Measurements from ENCODE around the gene BPIFB3. TPM values are rescaled to one million over a fixed set of nuclear protein-coding genes. Genes with fewer than 3 reads are reported as not detected.

The BPIFB3 gene
- total RNA-seq, 1 donor from 2014 or later, result not detected

DNA sequence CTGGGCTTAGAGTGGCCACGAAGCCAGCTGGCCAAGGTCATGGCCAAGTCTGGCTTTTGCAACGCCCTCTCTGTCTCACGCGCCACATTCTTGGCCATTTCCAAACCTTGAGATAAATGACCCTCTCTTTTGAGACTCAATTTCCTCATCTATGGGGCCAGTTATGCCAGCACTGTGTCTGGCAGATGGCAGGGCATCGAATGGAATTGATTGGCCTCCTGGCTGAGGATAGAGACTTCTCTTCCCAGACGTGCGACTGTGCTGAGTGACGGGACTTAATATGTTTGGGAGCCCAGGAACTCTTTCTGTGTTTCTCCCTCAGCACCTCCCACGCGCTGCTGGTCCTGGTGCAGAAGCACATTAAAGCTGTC is 38.6 kb upstream of the BPIFB3 start:
- no peak overlapping the region for H3K27ac Mint-ChIP-seq
- no peak for DNase-seq (ENCODE audit: low spot score in 2 of 2, unreplicated experiment in 2 of 2)
- no peaks in the 10 kb centered on the region for H3K4me1 Mint-ChIP-seq
- H3K9me3 Mint-ChIP-seq, result no peaks in the 10 kb centered on the region
- TF ChIP-seq, protein P1, sequence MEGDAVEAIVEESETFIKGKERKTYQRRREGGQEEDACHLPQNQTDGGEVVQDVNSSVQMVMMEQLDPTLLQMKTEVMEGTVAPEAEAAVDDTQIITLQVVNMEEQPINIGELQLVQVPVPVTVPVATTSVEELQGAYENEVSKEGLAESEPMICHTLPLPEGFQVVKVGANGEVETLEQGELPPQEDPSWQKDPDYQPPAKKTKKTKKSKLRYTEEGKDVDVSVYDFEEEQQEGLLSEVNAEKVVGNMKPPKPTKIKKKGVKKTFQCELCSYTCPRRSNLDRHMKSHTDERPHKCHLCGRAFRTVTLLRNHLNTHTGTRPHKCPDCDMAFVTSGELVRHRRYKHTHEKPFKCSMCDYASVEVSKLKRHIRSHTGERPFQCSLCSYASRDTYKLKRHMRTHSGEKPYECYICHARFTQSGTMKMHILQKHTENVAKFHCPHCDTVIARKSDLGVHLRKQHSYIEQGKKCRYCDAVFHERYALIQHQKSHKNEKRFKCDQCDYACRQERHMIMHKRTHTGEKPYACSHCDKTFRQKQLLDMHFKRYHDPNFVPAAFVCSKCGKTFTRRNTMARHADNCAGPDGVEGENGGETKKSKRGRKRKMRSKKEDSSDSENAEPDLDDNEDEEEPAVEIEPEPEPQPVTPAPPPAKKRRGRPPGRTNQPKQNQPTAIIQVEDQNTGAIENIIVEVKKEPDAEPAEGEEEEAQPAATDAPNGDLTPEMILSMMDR (IDR thresholded peaks at IDR 0.05; ENCODE audit: unreplicated experiment), result no peak
- no peaks in the 10 kb centered on the region for H3K36me3 Mint-ChIP-seq
- H3K27me3 Mint-ChIP-seq (ENCODE audit: low read depth), result peaks cover 53% of the 10 kb centered on the region
- H3K4me3 Mint-ChIP-seq, result no peak overlapping the region

DNA sequence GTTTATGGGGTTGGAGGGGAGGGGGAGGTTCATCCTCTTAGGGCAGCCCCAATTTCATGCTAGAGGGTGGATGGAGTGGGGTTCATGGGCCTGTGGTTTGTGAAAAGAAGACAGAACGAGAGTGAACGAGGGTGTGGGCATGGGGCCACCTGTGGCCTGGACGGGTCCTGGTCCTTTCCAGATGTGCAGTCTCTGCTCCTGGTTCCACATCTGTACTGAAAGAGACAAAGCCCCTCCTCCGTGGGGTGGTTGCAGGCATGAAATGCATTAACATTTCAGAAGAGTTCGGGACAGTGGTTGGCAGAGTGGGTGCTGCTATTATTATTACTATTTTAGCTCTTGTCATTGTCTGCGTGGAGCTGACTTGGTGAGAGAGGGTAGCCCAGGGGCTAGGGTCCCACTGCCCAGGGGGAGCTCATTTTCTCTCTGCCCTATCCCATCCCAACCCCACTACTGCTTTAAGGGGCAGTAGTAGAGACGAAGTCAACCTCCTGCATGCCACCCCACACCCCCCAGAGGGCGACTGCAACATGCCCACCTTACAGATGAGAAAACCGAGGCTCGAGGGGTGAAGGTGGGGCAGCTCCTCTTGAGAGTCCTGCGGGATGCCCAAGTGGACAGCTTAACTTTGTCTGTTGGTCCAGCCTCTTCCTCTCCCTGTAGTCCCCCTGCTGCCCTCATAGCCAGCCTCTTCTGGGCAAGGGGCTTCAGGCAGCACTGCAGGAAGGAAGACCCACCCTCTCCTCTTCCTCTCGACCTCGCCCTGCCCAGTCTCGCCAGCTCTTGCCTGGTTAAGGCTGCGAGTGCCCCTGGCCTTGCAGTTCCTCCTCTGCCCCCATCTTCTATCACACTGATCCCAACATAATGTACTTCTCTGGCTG is 37.8 kb upstream of the BPIFB3 start:
- no peak overlapping the region for H3K4me3 Mint-ChIP-seq
- H3K27me3 Mint-ChIP-seq (ENCODE audit: low read depth), result peaks cover 50% of the 10 kb centered on the region
- TF ChIP-seq, protein P1 (IDR thresholded peaks at IDR 0.05; ENCODE audit: unreplicated experiment), result no peak
- H3K36me3 Mint-ChIP-seq, result no peaks in the 10 kb centered on the region
- DNase-seq (ENCODE audit: low spot score in 2 of 2, unreplicated experiment in 2 of 2), result no peak
- H3K9me3 Mint-ChIP-seq, result no peaks in the 10 kb centered on the region
- no peak overlapping the region for H3K27ac Mint-ChIP-seq
- no peaks in the 10 kb centered on the region for H3K4me1 Mint-ChIP-seq

DNA sequence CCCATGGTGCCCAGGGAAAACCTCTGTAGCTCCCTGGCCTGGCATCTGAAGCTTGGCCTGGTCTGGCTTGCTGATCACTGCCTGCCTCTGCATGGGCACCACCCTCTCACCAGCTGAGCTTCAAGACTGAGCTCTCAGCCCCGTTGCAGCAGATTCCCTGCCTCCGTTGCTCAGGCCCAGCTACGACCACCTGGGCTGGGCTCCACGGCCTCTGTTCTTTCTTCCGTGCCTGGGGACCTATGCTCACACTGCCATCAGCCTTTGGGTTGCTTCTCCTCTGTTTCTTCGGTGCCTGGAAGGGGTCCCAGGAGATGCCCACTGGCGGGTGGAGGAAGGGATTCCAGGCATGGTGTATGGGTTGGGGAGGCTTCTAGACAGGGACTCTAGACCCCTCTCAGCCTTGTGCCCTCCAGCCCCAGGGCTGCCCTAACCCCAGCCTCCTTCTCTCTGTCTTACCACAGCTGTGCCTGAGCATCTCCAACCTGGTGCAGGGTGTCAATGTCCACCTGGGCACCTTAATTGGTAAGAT is 37.1 kb upstream of the BPIFB3 start:
- TF ChIP-seq, protein P1 (IDR thresholded peaks at IDR 0.05; ENCODE audit: unreplicated experiment), result no peak
- no peak overlapping the region for H3K4me3 Mint-ChIP-seq
- H3K27me3 Mint-ChIP-seq (ENCODE audit: low read depth), result peaks cover 47% of the 10 kb centered on the region
- H3K36me3 Mint-ChIP-seq, result no peaks in the 10 kb centered on the region
- no peaks in the 10 kb centered on the region for H3K9me3 Mint-ChIP-seq
- H3K27ac Mint-ChIP-seq, result no peak overlapping the region
- no peaks in the 10 kb centered on the region for H3K4me1 Mint-ChIP-seq
- DNase-seq (ENCODE audit: low spot score in 2 of 2, unreplicated experiment in 2 of 2), result no peak

DNA sequence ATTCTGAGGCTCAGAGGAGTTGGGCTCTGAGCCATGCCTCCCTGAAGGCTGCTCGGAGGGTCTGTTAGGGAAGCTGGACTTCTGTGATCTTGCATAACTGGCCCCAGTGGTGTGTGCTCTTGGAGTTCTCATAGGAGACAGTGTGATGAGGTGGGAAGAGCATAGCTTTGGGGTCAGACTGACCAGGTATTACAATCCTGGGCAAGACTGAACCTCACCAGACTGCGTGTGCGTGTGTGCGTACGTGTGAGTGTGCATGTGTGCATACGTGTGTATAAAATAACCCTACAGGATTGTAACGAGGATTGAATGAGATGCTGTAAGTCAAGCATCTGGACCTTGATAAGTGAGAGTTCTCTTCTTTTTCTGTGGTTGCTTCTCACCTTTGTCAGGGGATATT is 36.2 kb upstream of the BPIFB3 start:
- TF ChIP-seq, protein P1 (IDR thresholded peaks at IDR 0.05; ENCODE audit: unreplicated experiment), result no peak
- Mint-ChIP-seq H3K27ac (no peak overlapping the region), H3K27me3 (ENCODE audit: low read depth) (peaks cover 43% of the 10 kb centered on the region), H3K9me3 (no peaks in the 10 kb centered on the region), H3K36me3 (no peaks in the 10 kb centered on the region), H3K4me3 (no peak overlapping the region), H3K4me1 (no peaks in the 10 kb centered on the region)
- DNase-seq (ENCODE audit: low spot score in 2 of 2, unreplicated experiment in 2 of 2), result no peak

DNA sequence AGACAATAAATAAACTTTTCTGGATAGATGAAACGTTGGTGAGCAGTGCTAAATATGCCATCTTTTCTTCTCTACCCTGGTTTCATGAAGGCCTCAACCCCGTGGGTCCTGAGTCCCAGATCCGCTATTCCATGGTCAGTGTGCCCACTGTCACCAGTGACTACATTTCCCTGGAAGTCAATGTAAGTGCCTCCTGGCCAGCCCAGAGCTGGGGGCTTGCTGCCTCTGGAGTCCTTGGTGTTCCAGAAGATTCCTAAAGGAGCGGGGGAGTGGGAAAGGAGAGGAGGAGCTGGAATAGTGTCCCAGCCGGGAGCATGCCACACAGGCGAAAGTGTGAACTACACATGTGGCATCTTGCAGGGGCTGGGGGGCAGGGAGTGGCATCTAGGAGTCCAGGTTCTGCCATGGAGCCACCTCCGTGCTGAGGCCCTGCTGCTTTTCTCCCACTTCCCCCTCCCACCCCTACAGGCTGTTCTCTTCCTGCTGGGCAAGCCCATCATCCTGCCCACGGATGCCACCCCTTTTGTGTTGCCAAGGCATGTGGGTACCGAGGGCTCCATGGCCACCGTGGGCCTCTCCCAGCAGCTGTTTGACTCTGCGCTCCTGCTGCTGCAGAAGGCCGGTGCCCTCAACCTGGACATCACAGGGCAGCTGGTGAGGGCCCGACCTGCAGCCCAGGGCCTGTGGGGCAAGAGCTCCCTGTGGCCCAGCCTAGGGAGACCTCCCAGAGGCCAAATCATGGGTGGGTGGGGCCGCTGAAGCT is 35.4 kb upstream of the BPIFB3 start:
- no peak for DNase-seq (ENCODE audit: low spot score in 2 of 2, unreplicated experiment in 2 of 2)
- Mint-ChIP-seq H3K27me3 (ENCODE audit: low read depth) (peaks cover 38% of the 10 kb centered on the region), H3K9me3 (no peaks in the 10 kb centered on the region), H3K4me3 (no peak overlapping the region), H3K4me1 (no peaks in the 10 kb centered on the region), H3K27ac (no peak overlapping the region), H3K36me3 (no peaks in the 10 kb centered on the region)
- TF ChIP-seq, protein P1 (IDR thresholded peaks at IDR 0.05; ENCODE audit: unreplicated experiment), result no peak
